GM13977 (cell line): ENCODE measurements around the gene CDC45.
"Not testable (repeated sequence)": the region's sequence is repeated elsewhere in the genome, so short reads cannot be mapped to it uniquely, and the experiment has no call there.

Experiments
- DNase-seq: peaks from one replicate; pipeline ENCODE4 v3.0.0; 2012; ENCODE audit warnings: low spot score
- in situ Hi-C: fragments of 300-500 bp; cut with MboI; formaldehyde crosslinking; loops from one replicate; pipeline ENCODE4 v1.12.0; 2022; ENCODE audit warnings: low sequenced_read_pairs, low pct_unique_long_range_greater_than_20kb, mixed read lengths, inconsistent platforms; ENCODE audit not compliant: unreplicated experiment
- TF ChIP-seq, protein P1 (sequence below): IDR thresholded peaks from 2 replicates; pipeline ENCODE4 v1.5.1; 2012; ENCODE audit warnings: mild to moderate bottlenecking, control low read depth; ENCODE audit not compliant: insufficient read depth; ENCODE audit errors: extremely low read depth, missing control alignments

The CDC45 gene

DNA sequence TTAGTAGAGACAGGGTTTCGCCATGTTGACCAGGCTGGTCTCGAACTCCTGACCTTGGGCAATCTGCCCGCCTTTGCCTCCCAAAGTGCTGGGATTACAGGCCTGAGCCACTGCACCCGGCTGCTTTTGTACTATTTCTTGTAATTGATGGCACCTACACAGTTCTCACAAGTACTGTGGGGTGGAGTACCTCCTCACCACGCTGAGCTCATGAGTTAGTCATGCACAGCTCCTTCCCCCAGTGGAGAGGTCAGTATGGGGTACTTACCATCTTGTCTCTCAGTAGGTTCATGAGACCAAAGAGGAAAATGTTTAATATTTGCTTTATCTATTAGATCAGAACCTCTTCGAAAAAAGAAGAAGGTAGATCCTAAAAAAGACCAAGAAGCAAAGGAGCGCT lies 45.3 kb upstream of the CDC45 start:
- TF ChIP-seq, protein P1, sequence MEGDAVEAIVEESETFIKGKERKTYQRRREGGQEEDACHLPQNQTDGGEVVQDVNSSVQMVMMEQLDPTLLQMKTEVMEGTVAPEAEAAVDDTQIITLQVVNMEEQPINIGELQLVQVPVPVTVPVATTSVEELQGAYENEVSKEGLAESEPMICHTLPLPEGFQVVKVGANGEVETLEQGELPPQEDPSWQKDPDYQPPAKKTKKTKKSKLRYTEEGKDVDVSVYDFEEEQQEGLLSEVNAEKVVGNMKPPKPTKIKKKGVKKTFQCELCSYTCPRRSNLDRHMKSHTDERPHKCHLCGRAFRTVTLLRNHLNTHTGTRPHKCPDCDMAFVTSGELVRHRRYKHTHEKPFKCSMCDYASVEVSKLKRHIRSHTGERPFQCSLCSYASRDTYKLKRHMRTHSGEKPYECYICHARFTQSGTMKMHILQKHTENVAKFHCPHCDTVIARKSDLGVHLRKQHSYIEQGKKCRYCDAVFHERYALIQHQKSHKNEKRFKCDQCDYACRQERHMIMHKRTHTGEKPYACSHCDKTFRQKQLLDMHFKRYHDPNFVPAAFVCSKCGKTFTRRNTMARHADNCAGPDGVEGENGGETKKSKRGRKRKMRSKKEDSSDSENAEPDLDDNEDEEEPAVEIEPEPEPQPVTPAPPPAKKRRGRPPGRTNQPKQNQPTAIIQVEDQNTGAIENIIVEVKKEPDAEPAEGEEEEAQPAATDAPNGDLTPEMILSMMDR = no peak
- no peak for DNase-seq
- in situ Hi-C loops = no loop called here

DNA sequence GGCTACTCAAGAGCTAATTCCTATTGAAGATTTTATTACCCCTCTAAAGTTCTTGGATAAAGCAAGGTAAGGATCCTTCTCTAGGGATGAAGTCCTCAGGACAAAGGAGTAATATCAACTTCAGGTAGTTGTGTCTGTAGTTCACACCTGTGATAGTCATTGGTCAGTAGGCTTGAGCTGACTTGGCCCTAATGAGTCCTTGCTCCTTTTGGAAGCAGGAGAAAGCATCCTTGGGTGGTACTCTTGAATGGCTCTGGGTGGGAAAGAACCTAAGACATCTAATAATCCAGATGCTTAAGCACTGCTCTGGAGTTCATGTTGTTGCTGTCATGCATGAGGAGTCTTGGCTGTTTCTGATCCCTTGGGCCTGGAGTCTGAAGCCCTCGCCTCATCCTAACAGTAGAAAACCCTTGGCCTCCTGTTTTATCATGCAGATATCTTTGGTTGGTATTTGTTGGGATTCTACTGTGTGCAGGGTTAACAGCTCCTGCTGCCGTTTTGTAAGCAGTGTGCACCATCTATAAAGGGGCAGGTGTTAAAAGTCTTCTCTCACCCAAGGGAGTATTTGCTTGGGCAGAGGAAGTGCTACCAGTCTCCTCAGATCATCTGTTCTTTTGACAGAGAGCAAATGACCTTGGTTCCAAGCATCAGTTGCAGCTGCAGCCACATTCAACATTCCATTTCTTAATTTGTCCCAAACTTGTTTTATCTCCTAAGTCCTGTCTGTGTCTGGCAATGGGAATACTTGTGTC lies 44.7 kb upstream of the CDC45 start:
- TF ChIP-seq, protein P1 = no peak
- in situ Hi-C loops = no loop called here
- no peak for DNase-seq

DNA sequence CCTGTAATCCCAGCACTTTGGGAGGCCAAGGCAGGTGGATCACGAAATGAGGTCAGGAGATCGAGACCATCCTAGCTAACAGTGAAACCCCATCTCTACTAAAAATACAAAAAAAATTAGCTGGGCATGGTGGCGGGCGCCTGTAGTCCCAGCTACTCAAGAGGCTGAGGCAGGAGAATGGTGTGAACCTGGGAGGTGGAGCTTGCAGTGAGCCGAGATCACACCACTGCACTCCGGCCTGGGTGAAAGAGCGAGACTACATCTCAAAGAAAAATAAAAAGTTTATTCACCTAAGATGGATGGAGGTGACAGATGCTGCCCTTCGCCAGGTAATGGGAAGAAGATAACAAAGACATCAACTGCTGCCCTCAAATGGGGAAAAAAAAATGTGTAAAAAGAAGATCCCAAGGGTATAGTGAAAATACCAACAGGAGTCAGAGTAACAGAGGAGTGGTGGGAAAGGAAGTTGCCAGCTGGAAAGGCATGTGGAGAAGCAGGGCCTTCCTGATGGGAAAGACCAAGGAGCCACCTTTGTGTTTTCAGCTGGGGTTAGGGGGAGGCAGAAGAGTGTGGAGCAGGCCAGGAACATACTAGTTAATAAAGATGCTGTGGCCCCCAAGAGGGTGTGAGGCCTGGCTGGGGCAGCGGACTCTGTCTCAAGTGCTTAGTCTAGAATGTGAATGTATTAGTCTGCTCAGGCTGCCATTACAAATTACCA lies 43.1 kb upstream of the CDC45 start:
- DNase-seq, in situ Hi-C loops: not testable (repeated sequence)

DNA sequence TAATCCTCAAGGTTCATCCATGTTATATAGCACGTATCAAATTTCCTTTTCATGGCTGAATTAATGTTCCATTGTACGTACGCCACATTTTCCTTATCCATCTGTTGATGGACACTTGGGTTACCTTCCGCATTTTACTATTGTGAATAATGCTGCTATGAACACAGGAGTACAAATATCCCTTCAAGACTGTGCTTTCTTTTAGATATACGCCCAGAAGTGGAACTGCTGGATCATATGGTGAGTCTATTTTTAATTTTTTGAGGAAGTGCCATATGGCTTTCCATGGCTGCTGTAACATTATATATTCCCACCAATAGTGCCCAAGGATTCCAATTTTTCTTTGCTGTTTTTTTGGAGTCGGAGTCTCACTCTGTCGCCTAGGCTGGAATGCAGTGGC lies 41.4 kb upstream of the CDC45 start:
- in situ Hi-C loops = no loop called here
- no peak for DNase-seq
- TF ChIP-seq, protein P1 = no peak

DNA sequence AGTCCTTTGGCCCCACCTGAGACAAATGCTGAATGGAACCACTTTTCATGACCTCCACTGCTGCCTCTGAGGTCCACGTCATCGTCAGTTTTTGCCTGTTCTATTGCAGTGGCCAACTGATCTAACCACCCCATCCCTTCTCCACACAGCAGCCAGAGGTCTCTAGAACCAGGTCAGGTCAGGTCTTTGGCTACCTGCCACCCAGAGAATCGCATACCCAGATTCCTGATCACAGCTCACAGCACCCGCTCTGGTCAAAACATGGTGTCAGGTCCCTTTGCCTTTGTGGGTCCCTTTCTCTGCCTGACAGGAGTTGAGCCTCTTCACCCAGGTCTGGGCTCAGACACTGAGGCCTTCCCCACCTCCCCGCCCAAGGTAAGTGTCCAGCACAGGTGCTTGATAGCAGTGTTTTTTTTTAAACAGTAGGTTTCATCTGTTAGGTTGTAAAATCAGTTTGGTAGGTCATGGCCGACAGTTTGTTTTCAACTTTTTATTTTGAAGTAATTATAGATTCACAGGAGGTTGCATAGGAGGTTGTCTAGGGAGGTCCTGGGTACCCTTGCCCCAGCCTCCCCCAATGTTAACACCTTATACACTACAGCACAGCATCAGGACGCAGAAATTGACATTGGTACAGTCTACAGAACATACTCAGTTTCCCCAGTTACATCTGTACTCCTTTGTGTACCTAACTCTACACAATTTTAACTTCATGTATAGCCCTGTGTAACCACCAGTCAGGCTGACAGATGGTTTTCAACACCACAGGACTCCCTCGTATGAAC lies 39.1 kb upstream of the CDC45 start:
- in situ Hi-C loops = no loop called here
- TF ChIP-seq, protein P1 = no peak
- no peak for DNase-seq

DNA sequence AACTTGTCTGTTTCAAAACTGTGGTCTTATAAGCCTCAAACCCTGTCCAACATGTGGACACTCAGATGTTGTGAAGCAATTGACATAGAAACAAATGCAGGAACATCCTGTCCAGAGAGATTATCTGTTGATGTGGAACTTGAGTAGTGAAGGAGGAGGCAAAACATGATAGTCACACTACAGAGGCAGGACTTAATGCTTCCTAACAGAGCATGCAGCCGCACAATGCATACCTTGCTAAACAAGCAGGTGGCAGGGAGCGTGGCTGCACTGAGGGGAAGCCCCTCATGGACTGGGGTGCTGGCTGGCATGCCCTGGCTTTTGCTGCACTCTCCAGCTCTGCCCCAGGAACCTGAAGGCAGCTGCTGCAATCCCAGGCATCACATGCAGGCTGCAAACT lies 37.6 kb upstream of the CDC45 start:
- no peak for DNase-seq
- TF ChIP-seq, protein P1 = no peak
- in situ Hi-C loops = no loop called here
